ENCODE results near the gene ATXN7L1.
"Not testable (repeated sequence)": the region's sequence is repeated elsewhere in the genome, so short reads cannot be mapped to it uniquely, and the experiment has no call there.

DNA sequence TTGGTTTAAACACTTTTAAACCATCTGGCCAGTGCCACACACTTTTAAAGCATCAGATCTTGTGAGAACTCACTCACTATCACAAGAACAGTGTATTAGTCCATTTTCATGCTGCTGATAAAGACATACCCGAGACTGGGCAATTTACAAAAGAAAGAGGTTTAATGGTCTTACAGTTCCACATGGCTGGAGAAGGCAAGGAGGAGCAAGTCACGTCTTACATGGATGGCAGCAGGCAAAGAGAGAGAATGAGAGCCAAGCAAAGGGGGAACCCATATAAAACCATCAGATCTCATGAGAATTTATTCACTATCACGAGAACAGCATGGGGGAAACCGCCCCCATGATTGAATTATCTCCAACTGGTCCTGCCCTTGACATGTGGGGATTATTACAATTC is 165.7 kb downstream of the ATXN7L1 start:
- TF ChIP-seq, protein P1, sequence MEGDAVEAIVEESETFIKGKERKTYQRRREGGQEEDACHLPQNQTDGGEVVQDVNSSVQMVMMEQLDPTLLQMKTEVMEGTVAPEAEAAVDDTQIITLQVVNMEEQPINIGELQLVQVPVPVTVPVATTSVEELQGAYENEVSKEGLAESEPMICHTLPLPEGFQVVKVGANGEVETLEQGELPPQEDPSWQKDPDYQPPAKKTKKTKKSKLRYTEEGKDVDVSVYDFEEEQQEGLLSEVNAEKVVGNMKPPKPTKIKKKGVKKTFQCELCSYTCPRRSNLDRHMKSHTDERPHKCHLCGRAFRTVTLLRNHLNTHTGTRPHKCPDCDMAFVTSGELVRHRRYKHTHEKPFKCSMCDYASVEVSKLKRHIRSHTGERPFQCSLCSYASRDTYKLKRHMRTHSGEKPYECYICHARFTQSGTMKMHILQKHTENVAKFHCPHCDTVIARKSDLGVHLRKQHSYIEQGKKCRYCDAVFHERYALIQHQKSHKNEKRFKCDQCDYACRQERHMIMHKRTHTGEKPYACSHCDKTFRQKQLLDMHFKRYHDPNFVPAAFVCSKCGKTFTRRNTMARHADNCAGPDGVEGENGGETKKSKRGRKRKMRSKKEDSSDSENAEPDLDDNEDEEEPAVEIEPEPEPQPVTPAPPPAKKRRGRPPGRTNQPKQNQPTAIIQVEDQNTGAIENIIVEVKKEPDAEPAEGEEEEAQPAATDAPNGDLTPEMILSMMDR (tag by site-specific recombination; IDR thresholded peaks at IDR 0.05) = not testable (repeated sequence)
- TF ChIP-seq, protein P2, sequence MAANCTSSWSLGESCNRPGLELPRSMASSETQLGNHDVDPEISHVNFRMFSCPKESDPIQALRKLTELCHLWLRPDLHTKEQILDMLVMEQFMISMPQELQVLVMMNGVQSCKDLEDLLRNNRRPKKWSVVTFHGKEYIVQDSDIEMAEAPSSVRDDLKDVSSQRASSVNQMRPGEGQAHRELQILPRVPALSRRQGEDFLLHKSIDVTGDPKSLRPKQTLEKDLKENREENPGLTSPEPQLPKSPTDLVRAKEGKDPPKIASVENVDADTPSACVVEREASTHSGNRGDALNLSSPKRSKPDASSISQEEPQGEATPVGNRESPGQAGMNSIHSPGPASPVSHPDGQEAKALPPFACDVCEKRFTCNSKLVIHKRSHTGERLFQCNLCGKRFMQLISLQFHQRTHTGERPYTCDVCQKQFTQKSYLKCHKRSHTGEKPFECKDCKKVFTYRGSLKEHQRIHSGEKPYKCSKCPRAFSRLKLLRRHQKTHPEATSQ (tag by site-specific recombination; IDR thresholded peaks at IDR 0.05) = not testable (repeated sequence)
- TF ChIP-seq, protein P3, sequence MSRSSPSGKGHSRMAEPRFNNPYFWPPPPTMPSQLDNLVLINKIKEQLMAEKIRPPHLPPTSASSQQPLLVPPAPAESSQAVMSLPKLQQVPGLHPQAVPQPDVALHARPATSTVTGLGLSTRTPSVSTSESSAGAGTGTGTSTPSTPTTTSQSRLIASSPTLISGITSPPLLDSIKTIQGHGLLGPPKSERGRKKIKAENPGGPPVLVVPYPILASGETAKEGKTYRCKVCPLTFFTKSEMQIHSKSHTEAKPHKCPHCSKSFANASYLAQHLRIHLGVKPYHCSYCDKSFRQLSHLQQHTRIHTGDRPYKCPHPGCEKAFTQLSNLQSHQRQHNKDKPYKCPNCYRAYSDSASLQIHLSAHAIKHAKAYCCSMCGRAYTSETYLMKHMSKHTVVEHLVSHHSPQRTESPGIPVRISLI (tag by site-specific recombination; IDR thresholded peaks at IDR 0.05) = not testable (repeated sequence)
- not testable (repeated sequence) for TF ChIP-seq ZNF248 (tag by site-specific recombination; IDR thresholded peaks at IDR 0.05); TCF7L2 (IDR thresholded peaks at IDR 0.05; ENCODE audit: borderline replicate concordance, low read depth, low read length); ZNF23 (tag by site-specific recombination; IDR thresholded peaks at IDR 0.05; ENCODE audit: borderline replicate concordance); ZBTB7A (tag by site-specific recombination; IDR thresholded peaks at IDR 0.05; ENCODE audit: low read depth); ZNF549 (tag by site-specific recombination; IDR thresholded peaks at IDR 0.05); SP2 (tag by site-specific recombination; IDR thresholded peaks at IDR 0.05); ZNF501 (tag by site-specific recombination; IDR thresholded peaks at IDR 0.05)
- TF ChIP-seq, protein P4, sequence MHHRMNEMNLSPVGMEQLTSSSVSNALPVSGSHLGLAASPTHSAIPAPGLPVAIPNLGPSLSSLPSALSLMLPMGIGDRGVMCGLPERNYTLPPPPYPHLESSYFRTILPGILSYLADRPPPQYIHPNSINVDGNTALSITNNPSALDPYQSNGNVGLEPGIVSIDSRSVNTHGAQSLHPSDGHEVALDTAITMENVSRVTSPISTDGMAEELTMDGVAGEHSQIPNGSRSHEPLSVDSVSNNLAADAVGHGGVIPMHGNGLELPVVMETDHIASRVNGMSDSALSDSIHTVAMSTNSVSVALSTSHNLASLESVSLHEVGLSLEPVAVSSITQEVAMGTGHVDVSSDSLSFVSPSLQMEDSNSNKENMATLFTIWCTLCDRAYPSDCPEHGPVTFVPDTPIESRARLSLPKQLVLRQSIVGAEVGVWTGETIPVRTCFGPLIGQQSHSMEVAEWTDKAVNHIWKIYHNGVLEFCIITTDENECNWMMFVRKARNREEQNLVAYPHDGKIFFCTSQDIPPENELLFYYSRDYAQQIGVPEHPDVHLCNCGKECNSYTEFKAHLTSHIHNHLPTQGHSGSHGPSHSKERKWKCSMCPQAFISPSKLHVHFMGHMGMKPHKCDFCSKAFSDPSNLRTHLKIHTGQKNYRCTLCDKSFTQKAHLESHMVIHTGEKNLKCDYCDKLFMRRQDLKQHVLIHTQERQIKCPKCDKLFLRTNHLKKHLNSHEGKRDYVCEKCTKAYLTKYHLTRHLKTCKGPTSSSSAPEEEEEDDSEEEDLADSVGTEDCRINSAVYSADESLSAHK (tag by site-specific recombination; IDR thresholded peaks at IDR 0.05) = not testable (repeated sequence)

All from HEK293 (cell line).